Stimulated activated naive CD4-positive, alpha-beta T cell (primary cell): Measurements from ENCODE around the gene PTPRK.

Experiments used
- DNase-seq, 6 experiments: peaks; one replicate each; lab custom pipeline; 2025; lab: John Stamatoyannopoulos, UW

Gene PTPRK

DNA sequence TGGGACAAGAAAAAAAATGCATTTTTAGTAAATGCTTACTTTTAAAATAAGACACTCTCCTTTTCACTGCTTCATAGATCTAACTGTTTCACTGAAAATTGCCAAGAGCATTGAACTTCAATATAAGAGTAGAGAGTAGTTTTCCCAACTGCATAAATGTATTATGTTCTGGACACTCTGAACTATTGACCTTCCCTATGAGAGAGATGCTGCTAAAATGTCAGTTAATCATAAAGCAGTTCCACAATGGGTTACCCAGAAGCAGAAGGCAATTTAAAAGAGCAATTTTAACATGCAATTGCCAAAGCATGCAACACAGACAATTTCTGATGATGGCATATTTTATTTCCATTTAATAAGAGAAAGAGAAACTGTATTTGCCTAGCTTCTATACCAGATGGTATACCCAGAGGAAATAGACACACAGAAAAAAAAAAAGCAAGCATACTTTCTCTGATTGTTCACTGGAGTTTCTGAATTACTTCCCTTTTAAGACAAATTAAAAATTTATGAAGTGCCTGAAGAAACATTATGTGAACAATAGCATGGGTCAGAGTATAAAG, 340.4 kb downstream of the PTPRK start:
- no peak for DNase-seq

- no peak for DNase-seq
These were observed 345.7 kb downstream of the PTPRK start for GRCh38 chr6:128174724-128175123.

DNA sequence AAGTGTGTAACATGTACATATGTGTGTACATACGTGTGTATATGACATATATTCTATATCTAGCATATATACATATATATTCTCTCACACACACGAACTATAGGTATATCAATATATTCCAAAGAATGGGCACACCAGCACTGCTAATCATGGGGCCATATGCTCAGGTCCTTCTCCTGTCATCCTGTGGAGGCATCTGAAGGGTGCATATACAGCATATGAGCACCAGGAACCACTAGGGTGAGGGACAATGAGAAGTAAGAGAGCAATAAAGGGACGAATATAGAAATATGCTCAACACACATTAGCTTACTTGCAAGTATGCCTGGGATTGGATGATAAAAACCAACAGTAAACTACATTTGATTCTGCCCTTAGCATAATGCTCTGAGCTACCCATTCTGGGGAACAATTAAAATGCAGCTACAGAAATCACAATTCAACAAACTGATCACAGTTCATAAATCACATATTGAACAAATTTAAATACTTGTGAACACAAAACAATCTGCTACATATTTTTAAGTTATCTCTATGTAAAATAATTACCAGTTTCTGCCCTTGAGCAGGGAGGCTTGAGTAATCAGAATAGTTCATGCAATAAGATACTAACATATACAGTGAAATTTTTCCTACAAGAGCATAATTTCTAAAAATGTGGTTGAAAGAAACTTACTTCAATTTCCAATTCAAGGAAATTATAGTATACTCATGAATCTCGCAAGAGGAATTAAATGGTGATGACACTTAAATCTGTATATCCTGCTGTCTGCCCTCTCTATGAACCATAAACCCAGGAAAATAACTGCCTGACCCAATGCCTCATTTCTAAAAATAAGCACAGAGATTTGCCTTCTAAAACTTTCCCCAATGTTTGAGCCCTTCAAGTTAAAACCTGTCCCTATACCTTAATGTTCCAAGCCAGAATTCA, 347.4 kb downstream of the PTPRK start:
- no peak for DNase-seq

GRCh38 chr6:128172081-128172480, 348.3 kb downstream of the PTPRK start:
- no peak for DNase-seq

- no peak for DNase-seq
These were observed 349.2 kb downstream of the PTPRK start for GRCh38 chr6:128171182-128171581.

- no peak for DNase-seq
These were observed 352.2 kb downstream of the PTPRK start for GRCh38 chr6:128168244-128168643.

DNA sequence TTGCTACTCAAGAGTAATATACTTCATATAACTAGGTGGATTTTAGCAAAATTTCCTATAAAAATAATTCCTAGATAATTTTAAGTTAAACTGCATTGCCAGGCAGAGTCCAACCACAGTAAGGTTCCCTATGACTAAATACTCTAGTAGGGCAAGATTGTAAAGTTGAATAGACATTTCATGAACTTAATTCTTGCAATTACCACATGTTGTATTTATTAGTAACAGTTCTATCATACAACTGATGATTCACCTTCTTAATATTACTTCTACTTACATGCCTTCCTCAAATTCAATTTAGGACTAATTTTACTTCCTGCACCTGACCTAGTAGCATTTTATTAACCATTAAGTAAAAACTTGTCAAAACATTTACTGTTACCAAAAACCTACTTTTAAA, 352.8 kb downstream of the PTPRK start:
- DNase-seq = no peak

DNA sequence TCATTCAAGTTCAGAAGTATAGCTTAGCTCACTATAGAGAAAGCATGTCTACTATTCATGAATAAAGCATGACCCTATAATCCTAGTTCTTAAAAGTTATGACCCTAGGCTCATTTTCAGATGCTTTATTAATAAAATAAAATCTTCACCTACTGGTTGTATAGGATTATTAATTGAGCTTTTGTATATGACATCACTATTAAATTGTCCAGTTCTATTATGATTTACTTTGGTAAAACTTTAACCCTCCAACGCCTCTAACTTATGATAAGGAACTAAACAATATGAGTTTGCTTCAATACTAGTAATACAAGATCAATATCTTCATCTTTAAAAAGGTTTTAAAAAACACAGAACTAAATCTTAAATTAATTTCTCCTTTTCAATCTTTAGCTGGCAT, 356.1 kb downstream of the PTPRK start:
- no peak for DNase-seq

- DNase-seq = no peak
These were observed 358.0 kb downstream of the PTPRK start for GRCh38 chr6:128162423-128162822.

DNA sequence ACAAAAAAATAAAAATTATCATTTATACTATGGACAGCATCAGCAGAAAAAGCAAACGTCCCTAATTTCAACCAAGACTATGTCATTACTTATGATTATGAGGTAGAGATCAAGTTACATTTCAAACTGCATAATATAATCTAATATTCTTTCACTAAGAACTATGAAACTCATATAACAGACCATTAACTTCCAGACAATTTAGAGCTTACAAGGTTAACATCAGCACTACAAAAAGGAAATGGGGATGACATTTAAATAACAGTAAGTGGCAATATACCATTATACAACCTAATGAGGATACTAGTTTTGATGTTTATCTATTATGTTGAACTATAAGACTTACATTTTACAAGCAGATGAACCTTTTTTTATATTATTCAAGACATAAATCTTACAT, 358.6 kb downstream of the PTPRK start:
- no peak for DNase-seq

GRCh38 chr6:128161263-128161662, 359.1 kb downstream of the PTPRK start:
- DNase-seq = no peak

- DNase-seq = no peak
These were observed 361.9 kb downstream of the PTPRK start for GRCh38 chr6:128158496-128158895.

DNA sequence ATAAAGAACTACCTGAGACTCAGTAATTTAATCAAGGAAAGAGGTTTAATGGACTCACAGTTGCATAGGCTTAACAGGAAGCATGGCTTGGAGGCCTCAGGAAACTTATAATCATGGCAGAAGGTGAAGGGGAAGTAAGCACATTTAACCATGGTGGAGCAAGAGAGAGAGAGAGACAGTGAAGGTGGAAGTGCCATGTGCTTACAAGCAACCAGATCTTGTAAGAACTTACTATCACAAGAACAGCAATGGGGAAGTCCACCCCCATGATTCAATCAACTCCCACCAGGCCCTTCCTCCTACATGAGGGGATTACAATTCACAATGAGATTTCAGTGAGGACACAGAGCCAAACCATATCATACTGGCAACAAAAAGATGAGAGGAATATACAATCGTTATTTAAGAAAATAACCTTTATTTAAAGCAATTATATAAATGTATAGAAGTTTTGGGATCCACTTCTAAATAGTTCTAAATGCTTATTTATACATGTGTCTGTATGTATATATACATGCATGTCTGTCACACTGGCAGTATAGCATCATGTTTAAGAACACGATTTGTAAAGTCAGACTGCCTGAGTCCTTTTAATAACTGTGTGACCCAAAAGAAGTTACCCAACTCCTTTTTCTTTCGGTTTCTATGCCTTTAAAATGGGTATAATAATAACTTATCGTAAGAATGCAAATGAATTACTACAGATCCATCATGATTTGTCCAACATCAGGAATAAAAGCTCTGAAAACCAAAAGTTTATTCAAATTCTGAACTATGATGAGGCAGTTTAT, 363.9 kb downstream of the PTPRK start:
- DNase-seq = no peak

GRCh38 chr6:128155826-128156225, 364.6 kb downstream of the PTPRK start:
- DNase-seq = no peak

- no peak for DNase-seq
These were observed 367.8 kb downstream of the PTPRK start for GRCh38 chr6:128152551-128152950.

GRCh38 chr6:128150376-128150775, 370.0 kb downstream of the PTPRK start:
- no peak for DNase-seq

DNA sequence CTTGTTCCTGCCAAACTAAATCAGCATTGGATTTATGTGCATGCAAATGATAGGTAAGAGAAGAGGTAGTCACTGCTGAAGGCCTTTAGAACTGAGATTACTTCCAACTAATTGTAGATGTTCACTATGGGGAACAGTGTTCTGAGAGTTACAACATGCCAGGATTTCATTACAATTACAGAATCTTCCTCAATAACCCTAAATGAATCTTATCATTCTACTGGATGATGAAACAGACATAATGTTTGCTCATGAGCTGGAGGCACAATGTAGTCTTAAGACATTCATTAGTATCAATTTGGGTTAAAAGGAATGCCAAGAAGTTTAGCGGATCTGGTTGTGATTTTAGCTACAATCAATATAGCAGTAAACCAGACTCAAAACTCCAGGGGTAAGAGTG, 370.6 kb downstream of the PTPRK start:
- DNase-seq = no peak

DNA sequence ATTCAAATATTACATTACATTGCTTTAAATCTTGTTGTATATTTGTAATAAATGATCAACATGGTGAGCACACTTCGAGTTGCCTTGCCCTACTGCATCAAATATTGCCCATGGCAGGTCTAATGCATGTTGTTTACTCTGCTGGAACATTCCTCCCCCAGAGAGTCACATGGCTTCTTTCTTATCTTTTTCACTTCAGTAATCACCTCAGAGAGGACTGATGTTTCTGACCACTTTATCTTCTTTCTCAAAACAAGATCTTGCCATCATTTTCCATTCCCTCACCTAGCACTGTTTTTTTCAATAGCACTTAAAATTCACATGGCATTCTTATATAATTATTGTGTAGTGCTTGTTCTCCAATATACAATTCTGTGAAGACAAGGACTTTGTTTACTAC, 376.1 kb downstream of the PTPRK start:
- DNase-seq = no peak

DNA sequence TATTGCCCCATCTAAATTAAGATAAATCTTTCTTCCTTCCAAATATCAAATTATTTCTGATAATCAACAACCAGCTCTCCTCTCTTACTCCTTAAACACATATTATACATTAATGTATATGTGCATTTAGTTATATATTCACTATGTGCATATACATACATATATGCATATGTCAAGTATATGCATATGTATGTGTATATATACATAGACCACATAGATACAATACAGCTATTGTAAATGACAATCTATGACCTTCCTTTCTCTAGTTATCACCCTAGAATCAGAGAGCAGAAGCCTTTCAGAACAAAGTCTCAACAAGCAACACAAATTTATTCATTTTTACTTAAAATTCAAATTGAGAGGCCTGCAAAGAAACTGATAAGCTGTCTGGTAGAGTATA, 378.5 kb downstream of the PTPRK start:
- no peak for DNase-seq

- no peak for DNase-seq
These were observed 380.9 kb downstream of the PTPRK start for GRCh38 chr6:128139519-128139918.

GRCh38 chr6:128138694-128139093, 381.7 kb downstream of the PTPRK start:
- no peak for DNase-seq

GRCh38 chr6:128135325-128135724, 385.1 kb downstream of the PTPRK start:
- DNase-seq = no peak

DNA sequence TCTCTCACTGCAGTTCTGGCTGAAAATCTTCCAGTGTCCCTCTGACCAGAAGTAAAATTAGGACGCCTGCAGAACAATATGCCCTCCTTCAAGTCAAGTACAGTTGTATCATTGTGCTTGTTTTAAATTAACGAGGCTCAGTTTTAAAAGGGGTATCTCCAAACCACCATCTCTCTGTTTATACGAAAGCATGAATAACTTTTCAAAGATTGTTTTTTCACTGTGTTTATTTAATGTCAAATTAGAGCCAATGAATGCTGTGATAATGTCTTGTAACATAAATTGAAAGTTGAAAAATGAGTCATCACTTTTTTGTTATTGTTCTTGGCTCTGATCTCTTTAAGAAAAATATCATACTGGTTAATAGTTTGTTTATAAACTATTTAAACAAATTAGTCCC, 388.8 kb downstream of the PTPRK start:
- no peak for DNase-seq
